Thyroid gland (tissue), 4 donors: ENCODE results near the gene CNBD2. TPM values are rescaled to one million over a fixed set of nuclear protein-coding genes. Genes with fewer than 3 reads are reported as not detected.
"Not testable (repeated sequence)": the region's sequence is repeated elsewhere in the genome, so short reads cannot be mapped to it uniquely, and the experiment has no call there.

Experiments
- DNase-seq, 2 donors: peaks; one replicate each; pipeline ENCODE4 v3.0.0-alpha.2; 2019
- H3K27ac ChIP-seq, 3 donors: fragments of 200-600 bp; sonication (generic); 1 replicate in 2 of 3; 2 replicates in 1 of 3; pipeline ENCODE4 v1.5.1; 2016 to 2019; ENCODE audit warnings: mild to moderate bottlenecking in 1 of 3, moderate library complexity in 1 of 3
- H3K27me3 ChIP-seq: fragments of 200-600 bp; sonication (generic); one replicate; pipeline ENCODE4 v1.5.1; 2019
- H3K36me3 ChIP-seq, 2 donors: fragments of 200-600 bp; sonication (generic); one replicate each; pipeline ENCODE4 v1.5.1; 2016 to 2019
- H3K4me1 ChIP-seq, 2 donors: fragments of 200-600 bp; sonication (generic); one replicate each; pipeline ENCODE4 v1.5.1; 2017 to 2019
- H3K4me3 ChIP-seq, 3 donors: fragments of 200-600 bp; sonication (generic); replicated peaks in 1 of 3; 1 replicate in 2 of 3; 2 replicates in 1 of 3; pipeline ENCODE4 v1.5.1; 2016; ENCODE audit warnings: mild to moderate bottlenecking in 1 of 3
- H3K9me3 ChIP-seq: fragments of 200-600 bp; sonication (generic); one replicate; pipeline ENCODE4 v1.5.1; 2017
- POLR2A ChIP-seq, 2 donors: fragments of 450-650 bp; IDR thresholded peaks; one replicate each; pipeline ENCODE4 v1.6.1; 2017; ENCODE audit warnings: antibody characterized with exemption in 2 of 2, mild to moderate bottlenecking in 2 of 2, moderate library complexity in 1 of 2
- WGBS, 2 donors: methylation state at CpG; one replicate each; pipeline ENCODE4 v1.1.5; 2017; 5-methylcytosine and 5-hydroxymethylcytosine counted together
- intact Hi-C: fragments of 100-400 bp; cut with DNase I; formaldehyde crosslinking; loops from one replicate; pipeline ENCODE4 v1.15.1; 2023
- small RNA-seq: library from RNA; depleted of rRNA; stranded (forward); fragments of <200 nt; gene quantifications from one replicate; pipeline ENCODE3, GENCODE V24; 2016
- total RNA-seq, 4 donors: library from RNA; depleted of rRNA; stranded (reverse); fragments of >200 nt; gene quantifications; one replicate each; pipeline ENCODE4 v1.2.3, GENCODE V29; 2016
- TF ChIP-seq, protein P1 (sequence below), 6 experiments: fragments of 200-600 bp in 3 of 6; fragments of 450-650 bp in 3 of 6; sonication (generic) in 3 of 6; IDR thresholded peaks; one replicate each; pipeline ENCODE4 v1.5.1; 2016 to 2019; ENCODE audit warnings: antibody characterized with exemption in 6 of 6, mild to moderate bottlenecking in 2 of 6, inconsistent platforms in 1 of 6, moderate library complexity in 1 of 6

Gene CNBD2
- total RNA-seq, 4 donors from 2014 or later: 3.0 to 4.5 (median 3.8) TPM

DNA sequence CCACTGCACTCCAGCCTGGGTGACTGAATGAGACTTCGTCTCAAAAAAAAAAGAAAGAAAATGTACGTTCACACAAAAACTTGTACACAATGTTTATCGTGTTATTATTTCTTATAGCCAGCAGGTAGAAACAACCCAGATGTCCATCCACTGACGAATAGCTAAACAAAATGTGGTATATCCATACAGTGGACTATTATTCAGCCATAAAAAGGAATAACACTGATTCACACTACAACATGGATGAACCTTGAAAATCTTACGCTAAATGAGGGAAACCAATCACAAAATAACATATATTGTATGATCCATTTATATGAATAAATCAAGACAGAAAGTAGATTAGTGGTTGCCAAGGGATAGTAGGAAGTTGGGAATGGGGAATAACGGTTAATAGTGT, 111.1 kb downstream of the CNBD2 start:
- no peak overlapping the region for H3K27ac ChIP-seq
- intact Hi-C loops: no loop called here
- WGBS, 2 donors: 93% methylated on average over 6 of the region's 6 CpGs
- DNase-seq: no peak
- no peaks in the 10 kb centered on the region for H3K4me1 ChIP-seq
- no peak overlapping the region for H3K4me3 ChIP-seq
- TF ChIP-seq, protein P1, sequence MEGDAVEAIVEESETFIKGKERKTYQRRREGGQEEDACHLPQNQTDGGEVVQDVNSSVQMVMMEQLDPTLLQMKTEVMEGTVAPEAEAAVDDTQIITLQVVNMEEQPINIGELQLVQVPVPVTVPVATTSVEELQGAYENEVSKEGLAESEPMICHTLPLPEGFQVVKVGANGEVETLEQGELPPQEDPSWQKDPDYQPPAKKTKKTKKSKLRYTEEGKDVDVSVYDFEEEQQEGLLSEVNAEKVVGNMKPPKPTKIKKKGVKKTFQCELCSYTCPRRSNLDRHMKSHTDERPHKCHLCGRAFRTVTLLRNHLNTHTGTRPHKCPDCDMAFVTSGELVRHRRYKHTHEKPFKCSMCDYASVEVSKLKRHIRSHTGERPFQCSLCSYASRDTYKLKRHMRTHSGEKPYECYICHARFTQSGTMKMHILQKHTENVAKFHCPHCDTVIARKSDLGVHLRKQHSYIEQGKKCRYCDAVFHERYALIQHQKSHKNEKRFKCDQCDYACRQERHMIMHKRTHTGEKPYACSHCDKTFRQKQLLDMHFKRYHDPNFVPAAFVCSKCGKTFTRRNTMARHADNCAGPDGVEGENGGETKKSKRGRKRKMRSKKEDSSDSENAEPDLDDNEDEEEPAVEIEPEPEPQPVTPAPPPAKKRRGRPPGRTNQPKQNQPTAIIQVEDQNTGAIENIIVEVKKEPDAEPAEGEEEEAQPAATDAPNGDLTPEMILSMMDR (IDR thresholded peaks at IDR 0.05): no peak
- TF ChIP-seq POLR2A (IDR thresholded peaks at IDR 0.05): no peak
- no peaks in the 10 kb centered on the region for H3K36me3 ChIP-seq
- H3K9me3 ChIP-seq: no peaks in the 10 kb centered on the region
- no peaks in the 10 kb centered on the region for H3K27me3 ChIP-seq

DNA sequence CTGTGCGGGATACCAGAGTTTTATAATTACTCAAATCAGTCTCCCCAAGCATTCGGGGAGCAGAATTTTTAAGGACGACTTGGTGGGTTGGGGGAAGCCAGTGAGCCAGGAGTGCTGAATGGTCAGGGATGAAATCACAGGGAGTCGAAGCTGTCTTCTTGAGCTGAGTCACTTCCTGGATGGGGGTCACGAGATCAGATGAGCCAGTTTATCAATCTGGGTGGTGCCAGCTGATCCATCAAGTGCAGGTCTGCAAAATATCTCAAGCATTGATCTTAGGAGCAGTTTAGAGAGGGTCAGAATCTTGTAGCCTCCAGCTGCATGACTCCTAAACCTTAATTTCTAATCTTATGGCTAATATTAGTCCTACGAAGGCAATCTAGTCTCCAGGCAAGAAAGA, 111.6 kb downstream of the CNBD2 start:
- H3K4me3 ChIP-seq, H3K27ac ChIP-seq, H3K4me1 ChIP-seq, intact Hi-C loops, H3K36me3 ChIP-seq, DNase-seq, H3K27me3 ChIP-seq, H3K9me3 ChIP-seq: not testable (repeated sequence)
- whole genome bisulfite sequencing, 2 donors: 81 to 85% methylated on average over 6 of the region's 6 CpGs

Small RNAs within 50 kb of the gene (small RNA-seq; reads per million reads assigned to genes)
- not detected for gene RNU6-937P

Other genes with a start within 250 kb of the CNBD2 start
- gene RBM39, start 226.3 kb upstream of the CNBD2 start, total RNA-seq: 100 to 1,000 TPM; 315 to 475 (median 368) TPM
- gene PHF20, start 196.6 kb upstream of the CNBD2 start, total RNA-seq: 10 to 100 TPM; 28.0 to 51.7 (median 35.2) TPM
- 100 to 1,000 TPM in 3 of 4 donors, 10 to 100 TPM in 1; 88.4 to 182 (median 125) TPM for gene SCAND1, start 14.1 kb upstream of the CNBD2 start, total RNA-seq
- gene EPB41L1, start 186.2 kb downstream of the CNBD2 start, total RNA-seq: 10 to 100 TPM; 15.4 to 75.2 (median 42.3) TPM